ENCODE measurements around the gene OPN1MW2. TPM values are rescaled to one million over a fixed set of nuclear protein-coding genes. Genes with fewer than 3 reads are reported as not detected.
"Not testable (repeated sequence)": the region's sequence is repeated elsewhere in the genome, so short reads cannot be mapped to it uniquely, and the experiment has no call there.

The OPN1MW2 gene
- total RNA-seq, 4 donors from 2014 or later, result not detected

DNA sequence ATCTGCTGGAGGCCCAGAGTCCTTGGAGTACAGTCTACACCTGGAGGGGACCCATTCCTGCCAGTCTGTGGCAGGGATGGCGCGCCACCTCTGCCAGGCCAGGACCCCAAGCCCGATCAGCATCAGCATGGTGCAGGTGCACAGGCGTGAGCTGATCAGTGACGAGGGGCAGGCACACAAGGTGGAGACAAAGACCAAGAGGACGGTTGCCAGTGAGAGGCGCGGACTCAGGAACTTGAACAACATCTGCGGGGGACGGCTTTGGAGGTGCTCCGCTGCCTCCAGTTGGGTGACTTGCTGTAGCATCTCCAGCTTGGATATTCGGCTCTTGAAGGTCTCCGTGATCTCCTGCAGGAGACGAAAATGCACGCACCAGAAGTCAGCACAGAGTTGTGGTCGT is 14.1 kb downstream of the OPN1MW2 start:
- H3K9me3 ChIP-seq; H3K36me3 ChIP-seq; H3K27ac ChIP-seq; intact Hi-C loops (cut with DNase I); H3K4me1 ChIP-seq; H3K4me3 ChIP-seq; H3K27me3 ChIP-seq; DNase-seq: not testable (repeated sequence)
- no CpG with 5 or more reads among the region's 16 CpGs for WGBS, 2 donors

- 73% methylated on average over 3 of the region's 11 CpGs; no CpG with 5 or more reads in 1 of the 2 donors for WGBS, 2 donors
- H3K4me1 ChIP-seq; H3K9me3 ChIP-seq; intact Hi-C loops (cut with DNase I); H3K27ac ChIP-seq; H3K36me3 ChIP-seq; H3K27me3 ChIP-seq; H3K4me3 ChIP-seq; DNase-seq: not testable (repeated sequence)
Measured at GRCh38 chrX:154238939-154239559, 19.5 kb downstream of the OPN1MW2 start.

- intact Hi-C loops (cut with DNase I); DNase-seq: not testable (repeated sequence)
- 66 to 76% methylated on average over 4 to 8 of the region's 8 CpGs for WGBS, 2 donors
Measured at GRCh38 chrX:154239982-154240503, 20.5 kb downstream of the OPN1MW2 start.

DNA sequence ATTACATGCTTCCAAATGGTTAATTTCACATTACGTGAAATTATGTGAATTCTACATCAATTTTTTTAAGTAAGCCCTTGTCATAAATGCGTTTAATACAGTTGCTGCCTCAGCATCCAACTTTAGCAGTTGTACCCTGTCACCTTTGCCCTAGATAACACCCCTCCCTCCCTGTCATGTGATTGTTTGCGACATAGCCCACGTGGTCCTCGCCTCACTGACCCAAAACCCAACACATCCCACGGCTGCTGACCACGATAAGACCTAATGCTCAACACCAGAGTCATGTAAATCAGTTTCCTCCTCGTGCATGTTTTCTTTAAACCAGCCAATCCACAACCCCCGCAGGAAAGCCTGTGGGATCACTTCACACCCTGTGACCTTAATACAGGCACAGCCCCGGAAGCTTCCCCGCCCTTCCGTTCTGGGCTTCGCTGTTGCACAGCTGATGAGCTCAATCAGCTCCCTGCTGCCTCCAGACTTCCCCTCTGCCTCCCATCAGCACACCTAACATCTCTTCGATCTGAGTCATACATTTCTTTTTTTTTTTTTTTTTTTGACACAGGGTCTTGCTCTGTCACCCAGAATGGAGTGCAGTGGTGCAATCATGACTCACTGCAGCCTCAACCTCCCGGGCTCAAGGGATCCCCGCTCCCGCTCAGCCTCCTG is 28.0 kb downstream of the OPN1MW2 start:
- WGBS, 2 donors, result no CpG with 5 or more reads among the region's 17 CpGs
- H3K4me3 ChIP-seq; H3K27ac ChIP-seq; H3K9me3 ChIP-seq; H3K36me3 ChIP-seq; H3K4me1 ChIP-seq; intact Hi-C loops (cut with DNase I); DNase-seq; H3K27me3 ChIP-seq: not testable (repeated sequence)

More at GRCh38 chrX:154239982-154240503, 20.5 kb downstream of the OPN1MW2 start:
- H3K9me3 ChIP-seq, H3K36me3 ChIP-seq, H3K27me3 ChIP-seq, H3K4me1 ChIP-seq, H3K27ac ChIP-seq, H3K4me3 ChIP-seq: not testable (repeated sequence)

DNA sequence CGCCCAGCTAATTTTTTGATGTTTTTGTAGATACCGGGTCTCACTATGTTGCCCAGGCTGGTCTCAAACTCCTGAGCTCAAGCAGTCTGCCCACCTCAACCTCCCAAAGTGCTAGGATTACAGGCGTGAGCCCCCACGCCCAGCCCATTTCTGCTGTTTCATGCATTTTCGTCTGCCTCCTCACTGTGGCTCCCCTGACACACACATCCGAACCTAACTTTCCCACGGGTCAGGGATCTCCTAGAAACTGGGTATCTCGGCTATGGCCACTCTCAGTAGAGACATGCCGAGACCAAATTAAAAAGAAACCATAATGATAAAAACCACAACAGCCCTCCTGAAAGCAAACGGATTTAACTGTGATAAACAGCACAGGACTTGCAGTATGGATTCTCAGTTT is 28.5 kb downstream of the OPN1MW2 start:
- H3K27ac ChIP-seq, result not testable (repeated sequence)

GRCh38 chrX:154257282-154257681 is 37.7 kb downstream of the OPN1MW2 start, which contains the start of gene OPN1MW3:
TSS of gene OPN1MW3 (plus strand) at chrX:154257582. CDS start at chrX:154257620, 38 bp downstream.
- intact Hi-C loops (cut with DNase I), result not testable (repeated sequence)
- no CpG with 5 or more reads among the region's 17 CpGs for WGBS, 2 donors

More for the DNA sequence above, 28.5 kb downstream of the OPN1MW2 start:
- H3K4me1 ChIP-seq; DNase-seq; intact Hi-C loops (cut with DNase I); H3K9me3 ChIP-seq; H3K36me3 ChIP-seq; H3K27me3 ChIP-seq; H3K4me3 ChIP-seq: not testable (repeated sequence)
- WGBS, 2 donors, result no CpG with 5 or more reads among the region's 10 CpGs

GRCh38 chrX:154258711-154259110 is 39.2 kb downstream of the OPN1MW2 start:
- H3K4me3 ChIP-seq; DNase-seq; H3K9me3 ChIP-seq; H3K27me3 ChIP-seq; H3K27ac ChIP-seq; H3K4me1 ChIP-seq; H3K36me3 ChIP-seq; intact Hi-C loops (cut with DNase I): not testable (repeated sequence)
- no CpG with 5 or more reads among the region's 10 CpGs for WGBS, 2 donors

More at GRCh38 chrX:154257282-154257681, 37.7 kb downstream of the OPN1MW2 start, which contains the start of gene OPN1MW3:
- not testable (repeated sequence) for H3K27ac ChIP-seq, DNase-seq, H3K9me3 ChIP-seq, H3K4me3 ChIP-seq, H3K4me1 ChIP-seq, H3K36me3 ChIP-seq, H3K27me3 ChIP-seq

DNA sequence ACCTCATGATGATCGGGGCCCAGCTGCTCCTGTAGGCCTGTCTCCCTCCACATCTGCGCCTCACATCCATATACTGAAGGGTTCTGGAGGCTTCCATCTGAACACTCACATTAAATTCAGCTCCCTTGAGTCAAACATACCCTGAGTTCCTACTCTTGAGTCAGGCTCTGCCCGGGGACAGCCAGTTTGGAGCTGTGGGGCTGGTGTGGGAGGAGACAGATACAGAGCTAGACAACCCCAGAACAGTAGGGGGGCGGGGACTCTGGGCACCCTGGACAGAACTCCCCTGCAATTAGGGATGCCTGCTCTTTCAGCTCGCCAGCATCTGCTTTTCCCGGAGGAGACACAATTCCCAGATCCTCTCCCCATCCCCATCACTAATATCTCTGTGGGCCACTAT is 43.5 kb downstream of the OPN1MW2 start:
- H3K36me3 ChIP-seq; H3K4me1 ChIP-seq; H3K4me3 ChIP-seq; DNase-seq; H3K27me3 ChIP-seq; H3K9me3 ChIP-seq; H3K27ac ChIP-seq; intact Hi-C loops (cut with DNase I): not testable (repeated sequence)
- no CpG with 5 or more reads among the region's 6 CpGs for WGBS, 2 donors

DNA sequence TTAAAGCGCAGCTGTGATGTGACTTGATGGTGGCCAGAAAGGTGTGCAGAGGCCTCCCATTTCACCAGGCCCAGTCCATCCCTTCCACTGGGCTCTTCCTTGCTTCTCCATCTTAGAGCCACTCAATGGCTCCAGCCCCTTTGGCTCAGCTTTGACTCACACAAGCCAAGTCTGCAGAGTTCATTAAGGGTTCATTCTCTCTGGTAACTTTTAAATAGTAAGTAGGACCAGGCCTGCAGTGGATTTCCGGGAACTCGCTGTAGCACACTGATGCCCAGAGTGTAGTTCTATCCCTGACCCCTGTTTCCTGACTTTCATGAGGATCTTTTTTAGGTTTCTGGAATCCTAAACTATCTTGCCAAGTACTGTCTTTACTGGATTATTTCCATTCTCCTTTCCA is 49.7 kb downstream of the OPN1MW2 start:
- H3K27me3 ChIP-seq; H3K36me3 ChIP-seq; H3K9me3 ChIP-seq; H3K27ac ChIP-seq; DNase-seq; H3K4me1 ChIP-seq; intact Hi-C loops (cut with DNase I); H3K4me3 ChIP-seq: not testable (repeated sequence)
- no CpG with 5 or more reads among the region's 3 CpGs for WGBS, 2 donors

Other genes with a start within 250 kb of the OPN1MW2 start
- gene HCFC1, start 247.9 kb upstream of the OPN1MW2 start, total RNA-seq, result 10 to 100 TPM; 22.2 to 54.0 (median 37.0) TPM
- gene TMEM187, start 247.0 kb upstream of the OPN1MW2 start, total RNA-seq, result 1 to 10 TPM; 2.5 to 4.1 (median 3.8) TPM
- gene IRAK1, start 199.9 kb upstream of the OPN1MW2 start, total RNA-seq, result 100 to 1,000 TPM in 2 of 4 donors, 10 to 100 TPM in 2; 73.5 to 117 (median 96.8) TPM
- 10 to 100 TPM; 17.7 to 38.7 (median 25.4) TPM for gene MECP2, start 122.0 kb upstream of the OPN1MW2 start, total RNA-seq
- not detected for gene OPN1LW, start 75.5 kb upstream of the OPN1MW2 start, total RNA-seq
- gene OPN1MW, start 37.2 kb upstream of the OPN1MW2 start, total RNA-seq, result not detected
- not detected for gene OPN1MW3, start 37.8 kb downstream of the OPN1MW2 start, total RNA-seq
- gene TEX28, start 75.4 kb downstream of the OPN1MW2 start, total RNA-seq, result not detected
- not detected for gene TKTL1, start 76.0 kb downstream of the OPN1MW2 start, total RNA-seq
- 1,000 to 10,000 TPM in 1 of 4 donors, 100 to 1,000 TPM in 3; 290 to 1,242 (median 582) TPM for gene FLNA, start 154.9 kb downstream of the OPN1MW2 start, total RNA-seq
- 10 to 100 TPM; 12.7 to 50.1 (median 40.2) TPM for gene EMD, start 159.5 kb downstream of the OPN1MW2 start, total RNA-seq
- 1,000 to 10,000 TPM; 2,607 to 8,937 (median 4,770) TPM for gene RPL10, start 178.6 kb downstream of the OPN1MW2 start, total RNA-seq
- gene DNASE1L1, start 189.5 kb downstream of the OPN1MW2 start, total RNA-seq, result 10 to 100 TPM; 21.7 to 41.4 (median 32.1) TPM
- 10 to 100 TPM; 16.3 to 37.4 (median 31.4) TPM for gene TAFAZZIN, start 191.8 kb downstream of the OPN1MW2 start, total RNA-seq
- gene ATP6AP1, start 208.9 kb downstream of the OPN1MW2 start, total RNA-seq, result 10 to 100 TPM; 28.5 to 83.8 (median 37.2) TPM
- 10 to 100 TPM; 35.2 to 82.6 (median 35.6) TPM for gene GDI1, start 217.4 kb downstream of the OPN1MW2 start, total RNA-seq
- 10 to 100 TPM; 15.9 to 27.3 (median 19.6) TPM for gene FAM50A, start 224.4 kb downstream of the OPN1MW2 start, total RNA-seq
- gene PLXNA3, start 238.5 kb downstream of the OPN1MW2 start, total RNA-seq, result 1 to 10 TPM; 4.4 to 5.9 (median 5.4) TPM

All from esophagus squamous epithelium (tissue), 5 donors.